Loucy (cell line): ENCODE data around the gene CCDC6.

Experiments
- H2AFZ ChIP-seq: fragments of 200-600 bp; sonication (generic); 2 replicates; pipeline ENCODE4 v1.6.0; 2016; ENCODE audit warnings: antibody characterized with exemption, mild to moderate bottlenecking, low read length, moderate library complexity
- H3F3A ChIP-seq: fragments of 200-600 bp; 2 replicates; pipeline ENCODE4 v1.6.0; 2016; ENCODE audit warnings: antibody characterized with exemption, low read depth, mild to moderate bottlenecking
- H3K27me3 ChIP-seq: fragments of 200-600 bp; sonication (generic); 2 replicates; pipeline ENCODE4 v1.6.1; 2014; ENCODE audit warnings: low read length, mild to moderate bottlenecking; ENCODE audit not compliant: insufficient read depth, poor library complexity, severe bottlenecking
- H3K36me3 ChIP-seq: fragments of 200-600 bp; sonication (generic); 2 replicates; pipeline ENCODE4 v1.6.1; 2016; ENCODE audit warnings: low read length; ENCODE audit not compliant: insufficient read depth
- H3K4me1 ChIP-seq: fragments of 200-600 bp; sonication (generic); 2 replicates; pipeline ENCODE4 v1.5.1; 2014; ENCODE audit warnings: low read length, mild to moderate bottlenecking; ENCODE audit not compliant: insufficient read depth, poor library complexity, severe bottlenecking
- H3K4me2 ChIP-seq: fragments of 200-600 bp; sonication (generic); 2 replicates; pipeline ENCODE4 v1.6.0; 2014; ENCODE audit warnings: antibody characterized with exemption, low read length, low read depth, mild to moderate bottlenecking; ENCODE audit not compliant: poor library complexity, severe bottlenecking
- H3K4me3 ChIP-seq: fragments of 200-600 bp; sonication (generic); 2 replicates; pipeline ENCODE4 v1.5.1; 2014; ENCODE audit warnings: low read length, mild to moderate bottlenecking, mixed read lengths; ENCODE audit not compliant: poor library complexity, severe bottlenecking
- H3K79me2 ChIP-seq: fragments of 200-600 bp; sonication (generic); 2 replicates; pipeline ENCODE4 v1.6.1; 2014; ENCODE audit warnings: low read length; ENCODE audit not compliant: insufficient read depth
- H3K9ac ChIP-seq: fragments of 200-600 bp; sonication (generic); 2 replicates; pipeline ENCODE4 v1.6.0; 2014; ENCODE audit warnings: mild to moderate bottlenecking, low read depth, low read length, moderate library complexity; ENCODE audit not compliant: poor library complexity, severe bottlenecking
- H3K9me2 ChIP-seq: fragments of 200-600 bp; sonication (generic); replicated peaks from 2 replicates; pipeline ENCODE4 v1.6.1; 2016; ENCODE audit warnings: low read depth, low read length, mixed read lengths
- H3K9me3 ChIP-seq: fragments of 200-600 bp; sonication (generic); 2 replicates; pipeline ENCODE4 v1.6.1; 2014; ENCODE audit warnings: mild to moderate bottlenecking, antibody characterized with exemption, low read length, low read depth; ENCODE audit not compliant: insufficient read depth
- H4K20me1 ChIP-seq: fragments of 200-600 bp; sonication (generic); 2 replicates; pipeline ENCODE4 v1.6.0; 2014; ENCODE audit warnings: antibody characterized with exemption, low read length, mild to moderate bottlenecking; ENCODE audit not compliant: insufficient read depth, poor library complexity, severe bottlenecking
- CTCF ChIP-seq: fragments of 200-600 bp; sonication (generic); conservative IDR thresholded peaks from 2 replicates; pipeline ENCODE4 v1.5.1; 2014; ENCODE audit warnings: mild to moderate bottlenecking, antibody characterized with exemption, low read length
- EZH2phosphoT487 ChIP-seq: fragments of 200-600 bp; IDR thresholded peaks from 2 replicates; pipeline ENCODE4 v1.6.1; 2018; ENCODE audit warnings: antibody characterized with exemption, mild to moderate bottlenecking, moderate library complexity, borderline replicate concordance

CCDC6 gene

GRCh38 chr10:59804220-59804619 lies 102.1 kb downstream of the CCDC6 start:
- H3F3A ChIP-seq: no peaks in the 10 kb centered on the region
- no peaks in the 10 kb centered on the region for H3K4me1 ChIP-seq
- no peaks in the 10 kb centered on the region for H3K9me3 ChIP-seq
- H4K20me1 ChIP-seq: no peaks in the 10 kb centered on the region
- no peak overlapping the region for H3K4me2 ChIP-seq
- peaks cover 74% of the 10 kb centered on the region; the same call in 1 of the 2 replicates for H3K36me3 ChIP-seq
- H3K9ac ChIP-seq: no peak overlapping the region
- H2AFZ ChIP-seq: no peak overlapping the region
- H3K9me2 ChIP-seq: no peaks in the 10 kb centered on the region
- no peak overlapping the region for H3K4me3 ChIP-seq
- no peaks in the 10 kb centered on the region for H3K27me3 ChIP-seq
- no peaks in the 10 kb centered on the region for H3K79me2 ChIP-seq
- no peak for TF ChIP-seq CTCF
- TF ChIP-seq EZH2phosphoT487: no peak

GRCh38 chr10:59803714-59804113 lies 102.6 kb downstream of the CCDC6 start:
- Histone ChIP-seq H3K9me2 (no peaks in the 10 kb centered on the region), H4K20me1 (no peaks in the 10 kb centered on the region), H2AFZ (no peak overlapping the region), H3K36me3 (peaks cover 69% of the 10 kb centered on the region; the same call in 1 of the 2 replicates), H3K4me1 (no peaks in the 10 kb centered on the region), H3F3A (no peaks in the 10 kb centered on the region), H3K9me3 (no peaks in the 10 kb centered on the region), H3K27me3 (no peaks in the 10 kb centered on the region), H3K4me3 (no peak overlapping the region), H3K9ac (no peak overlapping the region), H3K4me2 (no peak overlapping the region), H3K79me2 (no peaks in the 10 kb centered on the region)
- TF ChIP-seq EZH2phosphoT487: no peak
- TF ChIP-seq CTCF: no peak

- Histone ChIP-seq H3K79me2 (no peaks in the 10 kb centered on the region), H3K4me3 (no peak overlapping the region), H3F3A (no peaks in the 10 kb centered on the region), H3K4me1 (no peaks in the 10 kb centered on the region), H4K20me1 (no peaks in the 10 kb centered on the region), H3K36me3 (peaks cover 67% of the 10 kb centered on the region), H3K27me3 (no peaks in the 10 kb centered on the region), H3K9ac (no peak overlapping the region), H3K9me3 (no peaks in the 10 kb centered on the region), H2AFZ (no peak overlapping the region), H3K9me2 (no peaks in the 10 kb centered on the region), H3K4me2 (no peak overlapping the region)
- TF ChIP-seq CTCF (no peak), EZH2phosphoT487 (no peak)
Observed at GRCh38 chr10:59801171-59801570, 105.2 kb downstream of the CCDC6 start.
